LNCAP (cell line): ENCODE data around the gene PAK4.

Source experiments
- CTCF ChIP-seq: fragments of 450-650 bp; IDR thresholded peaks from 2 replicates; pipeline ENCODE4 v1.5.1; 2017; ENCODE audit warnings: mild to moderate bottlenecking

Gene PAK4

GRCh38 chr19:39183104-39183503 is 57.5 kb downstream of the PAK4 start:
- TF ChIP-seq CTCF: no peak

- no peak for TF ChIP-seq CTCF
Measured at GRCh38 chr19:39186391-39186790, 60.8 kb downstream of the PAK4 start.

DNA sequence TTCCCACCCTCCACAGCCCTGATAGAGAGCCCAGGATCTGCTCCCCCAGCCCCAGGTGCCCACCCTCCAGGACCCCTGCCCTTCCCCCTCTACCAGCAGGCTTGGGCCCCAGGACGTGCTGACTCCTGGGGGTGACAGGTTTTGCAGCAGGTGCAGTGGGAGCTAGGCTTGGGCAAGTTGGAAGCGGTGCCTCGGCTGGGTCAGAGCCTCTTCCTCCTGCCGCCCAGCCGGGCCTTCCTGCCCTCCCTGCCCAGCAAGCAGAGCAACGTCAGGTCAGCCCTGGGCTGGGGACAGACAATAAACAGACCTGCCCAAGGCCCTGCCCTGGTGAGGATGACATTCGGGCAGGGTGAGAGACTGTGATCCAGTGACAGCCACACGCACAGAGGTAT is 62.0 kb downstream of the PAK4 start:
- TF ChIP-seq CTCF: peak; percentile 32

- TF ChIP-seq CTCF: no peak
Measured at GRCh38 chr19:39188960-39189359, 63.4 kb downstream of the PAK4 start.

- no peak for TF ChIP-seq CTCF
Measured at GRCh38 chr19:39190768-39191167, 65.2 kb downstream of the PAK4 start.

GRCh38 chr19:39192846-39193245 is 67.3 kb downstream of the PAK4 start:
- TF ChIP-seq CTCF: no peak

DNA sequence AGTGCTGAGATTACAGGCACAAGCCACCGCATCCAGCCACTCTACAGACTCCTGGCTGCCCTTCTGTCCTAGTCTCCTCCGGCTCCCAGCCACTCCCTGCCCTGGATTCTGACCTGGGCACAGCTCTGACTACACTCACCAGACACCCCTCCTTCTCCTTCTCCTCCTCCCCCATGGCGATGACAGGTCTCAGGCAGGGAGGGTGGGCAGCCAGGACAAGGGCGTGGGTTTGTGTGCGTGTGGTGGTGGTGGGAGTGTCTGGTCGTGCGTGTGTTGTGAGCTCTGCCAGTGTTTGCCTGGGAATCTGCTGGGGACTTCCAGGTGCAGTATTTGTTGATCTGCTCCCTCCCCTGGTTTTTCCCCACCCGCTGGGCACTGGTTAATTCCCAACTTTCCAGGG is 68.2 kb downstream of the PAK4 start:
- no peak for TF ChIP-seq CTCF

DNA sequence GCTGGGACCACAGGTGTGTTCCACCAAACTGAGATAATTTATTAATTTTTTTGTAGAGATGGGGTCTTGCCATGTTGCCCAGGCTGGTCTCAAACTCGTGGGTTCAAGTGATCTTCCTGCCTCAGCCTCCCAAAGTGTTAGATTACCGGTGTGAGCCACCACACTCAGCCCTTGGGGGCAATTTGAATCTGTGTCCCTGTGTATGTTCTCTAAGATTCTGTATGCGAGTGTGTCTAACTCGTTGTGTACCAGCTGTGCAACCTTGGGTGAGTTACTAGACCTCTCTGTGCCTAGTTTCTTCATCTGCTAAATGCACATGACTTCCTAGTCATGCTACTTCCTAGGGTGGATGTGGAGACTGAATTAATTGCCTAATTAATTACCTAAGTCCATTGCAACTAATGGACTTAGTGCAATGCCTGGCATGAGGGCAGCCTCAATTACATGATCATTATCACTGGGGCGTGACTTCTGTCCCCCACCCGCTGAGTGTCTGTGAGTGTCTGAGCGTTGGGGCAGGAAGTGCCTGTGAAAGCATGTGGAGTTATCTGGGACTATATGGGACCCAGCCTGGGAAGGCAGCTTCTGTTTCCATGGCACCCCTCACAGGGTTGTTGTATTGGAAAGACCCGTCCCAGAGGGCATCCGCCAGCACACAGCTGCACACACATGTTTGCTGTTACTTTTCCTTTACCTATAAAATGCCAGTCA is 69.4 kb downstream of the PAK4 start:
- TF ChIP-seq CTCF: no peak
